Measurements from ENCODE around the gene MAMLD1.

Gene MAMLD1

DNA sequence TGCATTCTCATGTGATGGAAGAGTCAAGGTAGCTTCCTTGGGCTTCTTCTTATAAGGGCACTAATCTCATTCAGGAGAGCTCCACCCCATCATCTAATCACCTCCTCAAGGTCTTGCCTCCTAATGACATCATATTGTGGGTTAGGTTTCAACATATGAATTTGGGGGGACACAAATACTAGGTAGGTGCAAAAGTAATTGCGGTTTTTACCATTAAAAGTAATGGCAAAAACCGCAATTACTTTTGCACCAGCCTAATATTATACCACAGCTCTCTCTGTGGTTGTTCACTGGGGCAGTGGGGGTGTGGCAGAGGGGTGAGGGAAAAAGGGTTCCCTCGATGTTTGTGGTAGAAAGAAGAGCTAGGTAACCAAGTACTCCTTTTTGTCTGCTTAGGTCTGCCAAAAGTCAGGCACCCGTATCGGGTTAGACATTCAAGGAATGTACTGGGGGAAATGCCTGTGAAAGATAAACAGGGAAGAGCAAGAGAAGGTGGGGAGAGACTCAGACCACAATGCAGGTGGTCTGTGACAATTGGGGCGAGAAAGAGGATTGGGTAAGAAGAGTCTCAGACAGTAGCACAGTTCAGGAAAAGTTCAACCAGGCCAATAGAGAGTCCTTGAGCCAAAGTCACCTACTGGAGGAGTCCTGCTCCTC, 126.4 kb downstream of the MAMLD1 start:
- no peak overlapping the region for H3K27ac ChIP-seq
- TF ChIP-seq, protein P1, sequence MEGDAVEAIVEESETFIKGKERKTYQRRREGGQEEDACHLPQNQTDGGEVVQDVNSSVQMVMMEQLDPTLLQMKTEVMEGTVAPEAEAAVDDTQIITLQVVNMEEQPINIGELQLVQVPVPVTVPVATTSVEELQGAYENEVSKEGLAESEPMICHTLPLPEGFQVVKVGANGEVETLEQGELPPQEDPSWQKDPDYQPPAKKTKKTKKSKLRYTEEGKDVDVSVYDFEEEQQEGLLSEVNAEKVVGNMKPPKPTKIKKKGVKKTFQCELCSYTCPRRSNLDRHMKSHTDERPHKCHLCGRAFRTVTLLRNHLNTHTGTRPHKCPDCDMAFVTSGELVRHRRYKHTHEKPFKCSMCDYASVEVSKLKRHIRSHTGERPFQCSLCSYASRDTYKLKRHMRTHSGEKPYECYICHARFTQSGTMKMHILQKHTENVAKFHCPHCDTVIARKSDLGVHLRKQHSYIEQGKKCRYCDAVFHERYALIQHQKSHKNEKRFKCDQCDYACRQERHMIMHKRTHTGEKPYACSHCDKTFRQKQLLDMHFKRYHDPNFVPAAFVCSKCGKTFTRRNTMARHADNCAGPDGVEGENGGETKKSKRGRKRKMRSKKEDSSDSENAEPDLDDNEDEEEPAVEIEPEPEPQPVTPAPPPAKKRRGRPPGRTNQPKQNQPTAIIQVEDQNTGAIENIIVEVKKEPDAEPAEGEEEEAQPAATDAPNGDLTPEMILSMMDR (conservative IDR thresholded peaks at IDR 0.05) = no peak
- no peak for TF ChIP-seq ZFX (IDR thresholded peaks at IDR 0.05)

DNA sequence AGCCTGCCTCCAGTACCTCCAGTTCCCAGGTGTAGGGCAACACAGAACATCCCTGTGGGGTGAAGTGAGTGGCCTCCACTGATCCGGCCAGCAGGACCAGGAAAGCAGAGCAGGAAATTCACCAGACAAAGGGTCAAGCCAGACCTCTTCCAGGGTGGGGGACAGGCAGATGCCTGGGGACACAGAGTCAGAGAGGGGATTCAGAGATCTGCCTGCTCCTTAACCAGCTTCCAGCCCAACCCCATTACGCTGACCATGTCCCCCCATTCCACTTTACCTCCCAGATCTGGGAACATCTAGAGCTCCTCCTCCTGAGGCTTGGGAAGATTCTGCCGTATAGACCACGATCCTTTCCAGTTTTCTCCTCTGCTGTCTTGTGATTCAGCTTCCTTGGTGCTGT, 132.4 kb downstream of the MAMLD1 start:
- H3K27ac ChIP-seq = no peak overlapping the region
- TF ChIP-seq ZFX (IDR thresholded peaks at IDR 0.05) = no peak
- TF ChIP-seq, protein P1 (conservative IDR thresholded peaks at IDR 0.05) = no peak

DNA sequence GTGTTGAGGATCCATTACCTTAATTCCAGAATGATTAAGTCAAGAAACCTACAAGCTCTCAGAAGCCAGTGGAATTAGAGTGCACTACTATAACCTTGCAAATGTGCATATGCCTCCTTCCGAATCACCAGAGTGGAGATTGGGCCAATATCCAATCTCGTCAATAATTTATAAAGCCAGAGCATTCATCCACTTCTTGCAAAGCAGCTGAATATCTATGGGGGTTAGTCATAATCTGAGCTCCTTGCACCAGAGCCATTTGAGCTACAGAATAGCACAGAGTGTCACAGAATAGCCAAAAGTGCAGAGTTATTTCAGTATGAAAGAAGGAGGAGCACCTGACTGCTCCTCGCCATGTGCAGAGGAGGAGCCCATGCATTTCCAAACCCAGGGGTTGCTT, 136.1 kb downstream of the MAMLD1 start:
- no peak overlapping the region for H3K27ac ChIP-seq

DNA sequence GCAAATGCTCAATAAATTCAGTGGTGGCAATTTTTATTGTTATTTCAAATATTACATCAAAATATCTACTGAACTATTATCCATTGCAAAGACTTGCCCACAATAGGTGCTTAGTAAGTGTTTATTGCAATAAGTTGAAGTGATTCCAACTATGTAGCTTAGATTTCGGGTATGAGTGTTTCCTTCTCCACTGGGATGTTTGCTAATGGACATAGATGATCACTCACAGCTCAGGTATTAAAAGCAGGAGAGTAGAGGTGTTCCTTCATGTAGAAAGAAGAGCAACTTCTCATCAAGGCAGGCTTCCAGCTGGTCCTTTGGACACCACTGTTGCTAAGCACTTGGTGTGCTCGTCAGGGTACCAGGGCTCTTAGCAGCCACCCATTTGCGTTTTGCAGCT, 139.0 kb downstream of the MAMLD1 start:
- no peak overlapping the region for H3K27ac ChIP-seq
- TF ChIP-seq, protein P1 (conservative IDR thresholded peaks at IDR 0.05) = no peak
- no peak for TF ChIP-seq ZFX (IDR thresholded peaks at IDR 0.05)

More for the DNA sequence above, 136.1 kb downstream of the MAMLD1 start:
- no peak for TF ChIP-seq ZFX (IDR thresholded peaks at IDR 0.05)
- TF ChIP-seq, protein P1 (conservative IDR thresholded peaks at IDR 0.05) = no peak

DNA sequence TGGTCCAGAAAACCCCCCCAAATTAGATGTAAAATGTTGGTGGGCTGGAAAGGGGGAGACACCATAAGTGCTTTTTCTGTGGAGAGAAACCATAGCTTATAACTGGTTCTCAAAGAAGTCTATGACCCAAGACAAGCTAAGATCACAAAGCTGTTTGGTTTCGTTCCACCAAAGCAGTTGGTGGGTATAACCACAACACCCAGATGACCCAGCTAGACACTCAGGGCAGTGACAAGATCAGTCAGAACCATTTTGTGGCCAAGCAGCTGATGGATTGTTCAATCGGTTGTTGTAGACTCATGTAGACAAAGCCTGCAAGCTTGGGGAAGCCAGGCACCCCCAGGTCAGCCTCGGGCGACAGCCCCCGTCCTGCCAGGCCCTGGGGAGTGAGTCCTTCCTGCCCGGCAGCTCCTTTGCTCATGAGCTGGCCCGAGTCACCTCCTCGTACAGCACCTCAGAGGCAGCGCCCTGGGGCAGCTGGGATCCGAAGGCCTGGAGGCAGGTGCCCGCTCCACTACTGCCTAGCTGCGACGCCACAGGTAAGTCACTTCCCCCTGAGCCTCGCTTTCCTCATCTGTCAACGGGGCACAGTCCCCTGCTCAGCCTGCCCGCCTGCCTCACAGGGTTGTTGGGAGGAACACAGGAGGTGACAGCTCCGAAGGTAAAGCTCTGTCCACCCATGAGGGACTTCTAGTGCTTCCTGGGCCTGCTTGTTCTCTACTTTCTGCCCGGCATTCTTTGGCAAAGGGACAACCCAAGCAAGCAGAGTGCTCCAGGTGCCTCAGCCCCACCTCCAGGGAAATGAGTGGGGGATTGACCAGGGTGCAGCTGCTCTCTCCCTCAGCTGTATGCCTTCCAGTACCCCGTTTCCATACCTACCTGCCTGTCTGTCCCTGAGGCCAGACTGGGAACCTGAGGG, 140.1 kb downstream of the MAMLD1 start:
- no peak for TF ChIP-seq ZFX (IDR thresholded peaks at IDR 0.05)
- TF ChIP-seq, protein P1 (conservative IDR thresholded peaks at IDR 0.05) = no peak
- H3K27ac ChIP-seq = no peak overlapping the region

DNA sequence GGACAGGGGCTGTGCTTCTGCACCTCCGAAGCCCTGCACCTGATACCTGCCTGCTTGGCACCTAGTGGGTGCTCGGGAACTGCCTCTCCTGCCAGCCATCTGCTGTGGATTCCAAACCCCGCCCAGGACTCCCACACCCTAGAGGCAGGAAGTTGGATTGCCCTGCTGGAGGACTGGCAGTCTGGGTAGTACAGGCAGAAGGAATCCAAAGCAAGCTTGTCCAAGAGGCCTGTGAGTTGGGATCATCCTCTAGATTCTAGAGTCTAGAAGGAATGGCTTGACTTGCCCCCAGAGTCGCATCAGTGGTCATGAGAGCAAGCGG, 140.7 kb downstream of the MAMLD1 start:
- TF ChIP-seq ZFX (IDR thresholded peaks at IDR 0.05) = no peak
- TF ChIP-seq, protein P1 (conservative IDR thresholded peaks at IDR 0.05) = no peak
- no peak overlapping the region for H3K27ac ChIP-seq
